IMR-90 (cell line): ENCODE results near the gene GPRC5B. TPM values are rescaled to one million over a fixed set of nuclear protein-coding genes. Genes with fewer than 3 reads are reported as not detected.

Source experiments
- ATAC-seq: fragments of 200-7000 bp; cut with Tn5 transposase; 2 replicates; pipeline ENCODE4 v1.9.1; 2020; ENCODE audit warnings: low read depth, mild to moderate bottlenecking, moderate library complexity
- BruUV-seq: library from RNA; stranded (reverse); fragments of 400-500 nt; replicated peaks from 2 replicates; lab custom pipeline; 2021; lab: Mats Ljungman, UMichigan
- CTCF ChIA-PET: fragments of 300-600 bp; formaldehyde crosslinking; extraction: SDS; loops from one replicate; lab custom pipeline; 2021; ENCODE audit warnings: antibody characterized with exemption; lab: Yijun Ruan, JAX
- POLR2A ChIA-PET: fragments of 300-600 bp; sonication (Branson Sonifier 250); formaldehyde crosslinking; loops from one replicate; lab custom pipeline; 2022; ENCODE audit warnings: antibody characterized with exemption; ENCODE audit not compliant: unreplicated experiment; lab: Charles Lee
- DNase-seq: peaks from one replicate; pipeline ENCODE4 v3.0.0; 2013
- H2AFZ ChIP-seq: replicated peaks from 2 replicates; pipeline ENCODE3; 2013; ENCODE audit warnings: low read length, mild to moderate bottlenecking; ENCODE audit not compliant: poor library complexity
- H2AK5ac ChIP-seq: 2 replicates; pipeline ENCODE4 v1.6.1; 2013; ENCODE audit warnings: low read depth, low read length, inconsistent platforms
- H2AK9ac ChIP-seq: replicated peaks from 2 replicates; pipeline ENCODE3; 2013; ENCODE audit warnings: mild to moderate bottlenecking, low read depth, low read length, moderate library complexity; ENCODE audit not compliant: poor library complexity
- H2BK120ac ChIP-seq: 2 replicates; pipeline ENCODE4 v1.6.1; 2013; ENCODE audit warnings: low read depth, low read length, inconsistent platforms
- H2BK15ac ChIP-seq: 3 replicates; pipeline ENCODE4 v1.6.1; 2013; ENCODE audit warnings: low read depth, low read length, inconsistent platforms
- H2BK20ac ChIP-seq: 2 replicates; pipeline ENCODE4 v1.6.1; 2013; ENCODE audit warnings: low read depth, mild to moderate bottlenecking, inconsistent platforms, low read length, moderate library complexity
- H2BK5ac ChIP-seq: 2 replicates; pipeline ENCODE4 v1.6.1; 2013; ENCODE audit warnings: mild to moderate bottlenecking, low read depth, low read length, inconsistent platforms; ENCODE audit not compliant: poor library complexity, severe bottlenecking
- H3K14ac ChIP-seq: replicated peaks from 2 replicates; pipeline ENCODE4 v1.6.1; 2013; ENCODE audit warnings: low read depth, low read length, inconsistent platforms
- H3K18ac ChIP-seq: 2 replicates; pipeline ENCODE4 v1.6.1; 2013; ENCODE audit warnings: low read depth, low read length, control low read depth
- H3K23ac ChIP-seq: 2 replicates; pipeline ENCODE4 v1.6.1; 2013; ENCODE audit warnings: low read depth, low read length, inconsistent platforms
- H3K27ac ChIP-seq: 2 replicates; pipeline ENCODE4 v1.5.1; 2013; ENCODE audit warnings: mild to moderate bottlenecking, control low read depth, low read length; ENCODE audit not compliant: insufficient read depth
- H3K27me3 ChIP-seq: 2 replicates; pipeline ENCODE4 v1.6.1; 2013; ENCODE audit warnings: low read length; ENCODE audit not compliant: control insufficient read depth, insufficient read depth
- H3K36me3 ChIP-seq: 2 replicates; pipeline ENCODE4 v1.6.1; 2013; ENCODE audit warnings: low read length, mixed read lengths; ENCODE audit not compliant: control insufficient read depth, insufficient read depth
- H3K4ac ChIP-seq: 2 replicates; pipeline ENCODE4 v1.6.1; 2013; ENCODE audit warnings: low read depth, low read length, inconsistent platforms
- H3K4me1 ChIP-seq: 2 replicates; pipeline ENCODE4 v1.6.1; 2013; ENCODE audit warnings: low read length, mixed read lengths; ENCODE audit not compliant: control insufficient read depth, insufficient read depth
- H3K4me2 ChIP-seq: 2 replicates; pipeline ENCODE4 v1.6.1; 2013; ENCODE audit warnings: low read depth, mild to moderate bottlenecking, control low read depth, low read length, moderate library complexity
- H3K4me3 ChIP-seq: 2 replicates; pipeline ENCODE4 v1.5.1; 2013; ENCODE audit warnings: low read depth, mild to moderate bottlenecking, control low read depth, low read length, moderate library complexity; ENCODE audit not compliant: insufficient read depth
- H3K56ac ChIP-seq: 2 replicates; pipeline ENCODE4 v1.6.1; 2013; ENCODE audit warnings: low read length, inconsistent platforms; ENCODE audit not compliant: insufficient read depth; ENCODE audit errors: extremely low read depth
- H3K79me1 ChIP-seq, 2 experiments: 2 replicates each; pipeline ENCODE4 v1.6.1; 2013; ENCODE audit warnings: low read length in 2 of 2, inconsistent platforms in 1 of 2, low read depth in 1 of 2
- H3K9ac ChIP-seq: 2 replicates; pipeline ENCODE4 v1.6.1; 2013; ENCODE audit warnings: low read depth, low read length, control low read depth
- H3K9me1 ChIP-seq: 2 replicates; pipeline ENCODE4 v1.6.1; 2013; ENCODE audit warnings: low read length, inconsistent platforms; ENCODE audit not compliant: insufficient read depth
- H3K9me3 ChIP-seq: 2 replicates; pipeline ENCODE4 v1.6.1; 2013; ENCODE audit warnings: low read length; ENCODE audit not compliant: control insufficient read depth, insufficient read depth
- H4K20me1 ChIP-seq: 2 replicates; pipeline ENCODE4 v1.6.1; 2013; ENCODE audit warnings: low read length, inconsistent platforms; ENCODE audit not compliant: insufficient read depth
- H4K5ac ChIP-seq: 2 replicates; pipeline ENCODE4 v1.6.1; 2013; ENCODE audit warnings: mild to moderate bottlenecking, low read depth, low read length, control low read depth
- H4K8ac ChIP-seq, 2 experiments: 2 replicates each; pipeline ENCODE4 v1.6.1; 2013; ENCODE audit warnings: low read depth in 2 of 2, low read length in 2 of 2, control low read depth in 1 of 2, inconsistent platforms in 1 of 2
- H4K91ac ChIP-seq: 2 replicates; pipeline ENCODE4 v1.6.1; 2013; ENCODE audit warnings: low read depth, low read length, inconsistent platforms; ENCODE audit not compliant: insufficient read depth
- MAZ ChIP-seq: IDR thresholded peaks from 2 replicates; pipeline ENCODE4 v1.6.1; 2012; ENCODE audit warnings: low read depth, mild to moderate bottlenecking, low read length, improper control_type of control experiment, moderate library complexity, borderline replicate concordance
- NFE2L2 ChIP-seq: fragments of 150-350 bp; IDR thresholded peaks from 2 replicates; pipeline ENCODE4 v1.6.1; 2016; ENCODE audit warnings: low read depth, mild to moderate bottlenecking, low read length
- WGBS, 2 experiments: methylation state at CpG; one replicate each; pipeline versions ENCODE4 v1.1.5 to v1.1.7; 2013; ENCODE audit warnings: missing lambda C conversion rate in 2 of 2; ENCODE audit not compliant: insufficient read length in 1 of 2; ENCODE audit errors: extremely low coverage in 2 of 2; 5-methylcytosine and 5-hydroxymethylcytosine counted together
- dilution Hi-C: fragments of 300-500 bp; cut with HindIII; formaldehyde crosslinking; loops from one replicate; pipeline ENCODE4 v1.14.3; 2018; ENCODE audit warnings: low sequenced_read_pairs; ENCODE audit not compliant: unreplicated experiment
- in situ Hi-C: fragments of 300-500 bp; cut with MboI; formaldehyde crosslinking; loops from 3 replicates; pipeline ENCODE4 v1.14.3; 2019; ENCODE audit warnings: low sequenced_read_pairs, inconsistent platforms, mixed read lengths
- intact Hi-C: fragments of 100-400 bp; cut with micrococcal nuclease; formaldehyde crosslinking; loops from 2 replicates; pipeline ENCODE4 v1.10.0; 2022
- polyA plus RNA-seq, 3 experiments: library from polyadenylated mRNA; depleted of rRNA; stranded (reverse); fragments of >200 nt; gene quantifications; 2 replicates each; pipeline ENCODE4 v1.2.3, GENCODE V29; 2012; ENCODE audit warnings: low replicate concordance in 1 of 3
- total RNA-seq: library from RNA; depleted of rRNA; stranded (reverse); fragments of >200 nt; gene quantifications from 2 replicates; pipeline ENCODE4 v1.2.3, GENCODE V29; 2012

The GPRC5B gene
- total and polyA plus RNA-seq, 2 of the 4 experiments (the other 2 are of a cell fraction): 2.5 to 8.5 TPM

- Histone ChIP-seq H3K27me3 (no peaks in the 10 kb centered on the region), H2AFZ (no peak overlapping the region), H2BK5ac (no peak overlapping the region), H3K9me3 (no peaks in the 10 kb centered on the region), H2BK20ac (peak overlapping the region; percentile 74), H3K23ac (peak overlapping the region; percentile 44; the same call in 1 of the 2 replicates), H2AK9ac (peak overlapping the region; percentile 50), H3K4me3 (no peak overlapping the region), H3K36me3 (no peaks in the 10 kb centered on the region), H3K4ac (peak overlapping the region; percentile 78), H3K18ac (peak overlapping the region; percentile 91), H3K27ac (no peak overlapping the region), H4K8ac (peak overlapping the region in 1 of 2 experiments; percentile 28; a peak in 1 of 4 replicates), H3K9ac (no peak overlapping the region), H3K4me1 (peaks cover 8% of the 10 kb centered on the region), H3K56ac (no peak overlapping the region), H3K14ac (peak overlapping the region; percentile 73), H4K20me1 (no peaks in the 10 kb centered on the region), H4K91ac (peak overlapping the region; percentile 68), H3K9me1 (no peaks in the 10 kb centered on the region; the same call in 1 of the 2 replicates), H2BK120ac (peak overlapping the region; percentile 76), H2AK5ac (peak overlapping the region; percentile 60), H3K4me2 (no peak overlapping the region), H4K5ac (peak overlapping the region; percentile 79), H2BK15ac (peak overlapping the region; percentile 52; the same call in 1 of the 3 replicates), H3K79me1 (no peaks in the 10 kb centered on the region)
- no peak for ATAC-seq
- intact Hi-C loops: no loop called here
- ChIA-PET CTCF (no interaction called here), POLR2A (no interaction called here)
- no peak for DNase-seq
- dilution Hi-C loops: no loop called here
- WGBS, 2 experiments: 100% methylated on average over 1 of the region's 6 CpGs; no CpG with 5 or more reads in 1 of the 2 experiments
- BruUV-seq: no TSS peak
- TF ChIP-seq NFE2L2: no peak
- TF ChIP-seq MAZ: no peak
- in situ Hi-C loops: no loop called here
Observed at GRCh38 chr16:19823322-19823721, 61.3 kb downstream of the GPRC5B start.
